H1 (cell line): Measurements from ENCODE around the gene SKAP1. TPM values are rescaled to one million over a fixed set of nuclear protein-coding genes. Genes with fewer than 3 reads are reported as not detected.

Experiments
- ATF2 ChIP-seq: IDR thresholded peaks from 2 replicates; pipeline ENCODE4 v1.6.1; 2012; ENCODE audit warnings: low read length, inconsistent platforms
- BRCA1 ChIP-seq: IDR thresholded peaks from 2 replicates; pipeline ENCODE4 v1.6.1; 2012; ENCODE audit warnings: low read depth, low read length, improper control_type of control experiment
- CHD1 ChIP-seq: IDR thresholded peaks from 2 replicates; pipeline ENCODE4 v1.6.1; 2012; ENCODE audit warnings: low read depth, low read length, improper control_type of control experiment
- E2F6 ChIP-seq: IDR thresholded peaks from 2 replicates; pipeline ENCODE4 v1.6.1; 2012; ENCODE audit warnings: inconsistent platforms
- FOSL1 ChIP-seq: IDR thresholded peaks from 2 replicates; pipeline ENCODE4 v1.6.1; 2011; ENCODE audit warnings: mild to moderate bottlenecking, low read depth, low read length, moderate library complexity; ENCODE audit not compliant: insufficient read depth
- KDM5A ChIP-seq: fragments of 200-600 bp; IDR thresholded peaks from 2 replicates; pipeline ENCODE4 v1.7.1; 2012; ENCODE audit warnings: mild to moderate bottlenecking, low read length, inconsistent platforms, mixed read lengths
- MAFK ChIP-seq: IDR thresholded peaks from 2 replicates; pipeline ENCODE4 v1.6.1; 2012; ENCODE audit warnings: low read depth, mild to moderate bottlenecking, improper control_type of control experiment, low read length
- NANOG ChIP-seq: IDR thresholded peaks from 2 replicates; pipeline ENCODE4 v1.6.1; 2011; ENCODE audit warnings: low read length, low read depth, mild to moderate bottlenecking, inconsistent platforms; ENCODE audit not compliant: insufficient read depth, poor library complexity, severe bottlenecking
- PHF8 ChIP-seq: fragments of 200-600 bp; sonication (generic); conservative IDR thresholded peaks from 2 replicates; pipeline ENCODE4 v1.7.1; 2012; ENCODE audit warnings: low read depth, mild to moderate bottlenecking, inconsistent platforms, low read length, moderate library complexity
- POLR2AphosphoS5 ChIP-seq: IDR thresholded peaks from 2 replicates; pipeline ENCODE4 v1.6.1; 2011; ENCODE audit warnings: low read depth, low read length
- RBBP5 ChIP-seq: IDR thresholded peaks from 2 replicates; pipeline ENCODE4 v1.7.1; 2012; ENCODE audit warnings: low read depth, mild to moderate bottlenecking, inconsistent platforms, low read length, moderate library complexity, borderline replicate concordance
- RNF2 ChIP-seq: fragments of 200-900, 300-1000 bp; sonication (generic); IDR thresholded peaks from 2 replicates; pipeline ENCODE4 v1.7.1; 2016; ENCODE audit warnings: borderline replicate concordance, low read depth, mild to moderate bottlenecking, antibody characterized with exemption, low read length; ENCODE audit not compliant: poor library complexity, severe bottlenecking; ENCODE audit errors: missing control alignments
- RXRA ChIP-seq: IDR thresholded peaks from 2 replicates; pipeline ENCODE4 v1.6.1; 2011; ENCODE audit warnings: low read depth, mild to moderate bottlenecking, low read length, moderate library complexity; ENCODE audit not compliant: insufficient read depth
- SIRT6 ChIP-seq: IDR thresholded peaks from one replicate; pipeline ENCODE4 v1.7.1; 2012; ENCODE audit warnings: low read length, inconsistent platforms
- SIX5 ChIP-seq: IDR thresholded peaks from 2 replicates; pipeline ENCODE4 v1.6.1; 2011; ENCODE audit warnings: mild to moderate bottlenecking, low read depth, low read length
- TAF7 ChIP-seq: optimal IDR thresholded peaks from 2 replicates; pipeline ENCODE3; 2011; ENCODE audit warnings: low read depth, mild to moderate bottlenecking, inconsistent platforms, low read length, moderate library complexity, borderline replicate concordance
- TCF12 ChIP-seq: IDR thresholded peaks from 2 replicates; pipeline ENCODE4 v1.6.1; 2011; ENCODE audit warnings: low read depth, mild to moderate bottlenecking, low read length
- YY1 ChIP-seq: IDR thresholded peaks from 2 replicates; pipeline ENCODE4 v1.6.1; 2011; ENCODE audit warnings: low read depth, mild to moderate bottlenecking, low read length
- ZNF274 ChIP-seq: IDR thresholded peaks from 2 replicates; pipeline ENCODE4 v1.7.0; 2012; ENCODE audit warnings: low read length, borderline replicate concordance; ENCODE audit errors: extremely low read depth
- polyA plus RNA-seq, 7 experiments: library from polyadenylated mRNA; depleted of rRNA in 3 of 7; stranded (reverse) in 5 of 7; unstranded in 2 of 7; fragments of >200 nt in 5 of 7; fragments of 200-250 nt in 2 of 7; gene quantifications; 1 replicate in 5 of 7; 2 replicates in 1 of 7; 4 replicates in 1 of 7; pipeline versions ENCODE4 v1.2.1 to v1.2.3, GENCODE V29; 2011 to 2013; ENCODE audit warnings: missing spikeins in 2 of 7, mixed read lengths in 2 of 7
- total RNA-seq: library from RNA; stranded (reverse); fragmentation: NEBNext Ultra II Directional; extraction: Animal tissue kit (Norgen Biotek cat#: 25700); gene quantifications from 2 replicates; pipeline ENCODE4 v1.2.1, GENCODE V29; 2021
- TF ChIP-seq, protein P1 (sequence below): IDR thresholded peaks from 2 replicates; pipeline ENCODE4 v1.6.1; 2012; ENCODE audit warnings: inconsistent platforms

The SKAP1 gene
- total and polyA plus RNA-seq, 2 of the 8 experiments (the other 6 are each of a cell fraction or from before 2014, with no cell fraction given): not detected

DNA sequence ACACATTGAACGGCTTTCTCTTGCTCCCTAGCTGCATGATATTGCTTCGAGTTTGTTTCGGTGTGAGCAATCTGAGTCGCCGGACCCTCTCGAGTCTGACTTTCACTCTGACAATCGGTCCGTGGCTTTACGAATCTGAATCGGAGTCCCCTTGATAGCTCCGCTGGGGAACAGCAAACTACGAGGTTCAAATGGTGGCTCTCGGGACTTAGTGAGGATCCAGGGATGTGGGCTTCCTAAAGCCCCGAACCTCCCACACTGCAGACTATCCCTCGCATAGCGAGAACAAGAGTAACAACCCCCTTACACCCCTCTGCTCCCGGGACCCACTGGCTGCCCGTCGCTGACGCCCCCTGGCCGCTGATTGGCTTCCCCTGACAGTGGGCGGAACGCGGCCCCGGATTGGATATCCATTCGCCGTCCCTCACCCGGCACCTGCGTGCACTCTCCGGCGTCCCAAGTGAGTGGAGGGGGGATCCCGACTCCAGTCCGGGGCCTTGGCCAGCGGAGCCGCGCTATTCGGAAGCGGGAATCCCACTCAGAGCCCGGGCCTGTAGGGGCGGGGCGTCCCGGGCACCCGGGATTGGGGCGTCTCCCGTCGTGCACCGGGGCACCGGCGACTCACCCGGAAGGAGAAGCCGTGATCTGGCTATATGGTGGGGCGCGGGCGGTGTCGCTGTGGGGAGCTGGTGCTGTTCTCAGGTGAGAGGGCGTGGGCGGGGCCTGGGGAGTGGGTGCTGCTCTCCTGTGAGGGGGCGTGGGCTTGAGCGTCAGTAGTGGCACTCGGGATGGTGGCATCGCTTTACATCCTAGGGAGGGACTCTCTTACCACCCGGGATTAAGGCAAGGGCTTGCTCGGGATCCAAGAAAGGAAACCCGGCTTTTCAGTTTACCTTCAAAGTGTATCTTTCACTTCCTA lies 322.6 kb downstream of the SKAP1 start, which contains the start of gene SNX11 (continued):
- TF ChIP-seq NANOG (no peak), KDM5A (no peak), RBBP5 (peak; percentile 33; the same call in 1 of the 2 replicates), ATF2 (no peak), TCF12 (no peak), BRCA1 (peak; percentile 50; the same call in 1 of the 2 replicates), MAFK (no peak), TAF7 (no peak), SIRT6 (no peak), E2F6 (no peak; the same call in 1 of the 2 replicates), POLR2AphosphoS5 (peak; percentile 45), RNF2 (no peak), RXRA (no peak), SIX5 (no peak), ZNF274 (no peak), FOSL1 (no peak), PHF8 (peak; percentile 72), YY1 (peak; percentile 4; the same call in 1 of the 2 replicates), CHD1 (no peak)
- TF ChIP-seq, protein P1, sequence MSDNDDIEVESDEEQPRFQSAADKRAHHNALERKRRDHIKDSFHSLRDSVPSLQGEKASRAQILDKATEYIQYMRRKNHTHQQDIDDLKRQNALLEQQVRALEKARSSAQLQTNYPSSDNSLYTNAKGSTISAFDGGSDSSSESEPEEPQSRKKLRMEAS: peak; percentile 55; the same call in 1 of the 2 replicates
